Karpas-422 (cell line): ENCODE data around the gene HYAL3. TPM values are rescaled to one million over a fixed set of nuclear protein-coding genes. Genes with fewer than 3 reads are reported as not detected.

Source experiments
- DNase-seq: peaks from one replicate; pipeline ENCODE4 v3.0.0-alpha.2; 2015
- H2AFZ ChIP-seq: fragments of 200-600 bp; sonication (generic); 2 replicates; pipeline ENCODE4 v1.6.1; 2014; ENCODE audit warnings: antibody characterized with exemption, low read length, mixed read lengths
- H3K27ac ChIP-seq: fragments of 200-600 bp; sonication (generic); 2 replicates; pipeline ENCODE4 v1.5.1; 2014; ENCODE audit warnings: mild to moderate bottlenecking, low read length, moderate library complexity
- H3K27me3 ChIP-seq: fragments of 200-600 bp; sonication (generic); 2 replicates; pipeline ENCODE4 v1.6.1; 2014; ENCODE audit warnings: low read length, mixed read lengths
- H3K36me3 ChIP-seq: fragments of 200-600 bp; sonication (generic); 2 replicates; pipeline ENCODE4 v1.6.1; 2014; ENCODE audit warnings: low read length, mixed read lengths; ENCODE audit not compliant: insufficient read depth
- H3K4me1 ChIP-seq: fragments of 200-600 bp; sonication (generic); 2 replicates; pipeline ENCODE4 v1.6.1; 2014; ENCODE audit warnings: mild to moderate bottlenecking, low read length, mixed read lengths
- H3K4me2 ChIP-seq: fragments of 200-600 bp; sonication (generic); 2 replicates; pipeline ENCODE4 v1.6.1; 2014; ENCODE audit warnings: low read length, low read depth, mild to moderate bottlenecking; ENCODE audit not compliant: poor library complexity, severe bottlenecking
- H3K4me3 ChIP-seq: fragments of 200-600 bp; sonication (generic); 2 replicates; pipeline ENCODE4 v1.5.1; 2014; ENCODE audit warnings: mild to moderate bottlenecking, antibody characterized with exemption, low read length, mixed read lengths
- H3K79me2 ChIP-seq: fragments of 200-600 bp; sonication (generic); 2 replicates; pipeline ENCODE4 v1.6.1; 2014; ENCODE audit warnings: mild to moderate bottlenecking, low read length, mixed read lengths
- H3K9ac ChIP-seq: fragments of 200-600 bp; sonication (generic); 2 replicates; pipeline ENCODE4 v1.6.0; 2014; ENCODE audit warnings: low read length
- H3K9me2 ChIP-seq: fragments of 200-600 bp; sonication (generic), shearing (Covaris generic); replicated peaks from 2 replicates; pipeline ENCODE4 v1.6.0; 2014; ENCODE audit warnings: mild to moderate bottlenecking, low read length, moderate library complexity; ENCODE audit not compliant: insufficient read depth
- H3K9me3 ChIP-seq: fragments of 300-700, 200-600 bp; sonication (generic); 2 replicates; pipeline ENCODE4 v1.6.1; 2014; ENCODE audit warnings: low read length, mixed read lengths
- H4K20me1 ChIP-seq: fragments of 200-600 bp; sonication (generic); 2 replicates; pipeline ENCODE4 v1.6.1; 2014; ENCODE audit warnings: mild to moderate bottlenecking, antibody characterized with exemption, low read length, low read depth; ENCODE audit not compliant: insufficient read depth
- total RNA-seq: library from RNA; depleted of rRNA; stranded (reverse); fragments of >200 nt; shearing (Covaris generic); gene quantifications from 2 replicates; pipeline ENCODE4 v1.2.3, GENCODE V29; 2014; ENCODE audit warnings: low replicate concordance

The HYAL3 gene
- total RNA-seq, 1 experiment from 2014 or later, result 9.3 TPM

GRCh38 chr3:50325497-50326181, 26.4 kb upstream of the HYAL3 start:
- peaks cover 6% of the 10 kb centered on the region; the same call in 1 of the 2 replicates for H4K20me1 ChIP-seq
- no peaks in the 10 kb centered on the region for H3K9me2 ChIP-seq
- no peaks in the 10 kb centered on the region for H3K27me3 ChIP-seq
- no peak overlapping the region for H3K4me2 ChIP-seq
- H3K9ac ChIP-seq, result 0 out of 2 replicates have a peak overlapping the region, but pooled peaks have one; percentile 90
- peaks cover 10% of the 10 kb centered on the region; the same call in 1 of the 2 replicates for H3K36me3 ChIP-seq
- H3K4me3 ChIP-seq, result no peak overlapping the region
- peaks cover 22% of the 10 kb centered on the region for H3K79me2 ChIP-seq
- H3K9me3 ChIP-seq, result no peaks in the 10 kb centered on the region
- no peak overlapping the region for H3K27ac ChIP-seq
- no peak overlapping the region for H2AFZ ChIP-seq
- peaks cover 42% of the 10 kb centered on the region for H3K4me1 ChIP-seq
- DNase-seq, result no peak

GRCh38 chr3:50325113-50325480, 25.9 kb upstream of the HYAL3 start:
- H3K4me1 ChIP-seq, result peaks cover 44% of the 10 kb centered on the region
- peaks cover 9% of the 10 kb centered on the region; the same call in 1 of the 2 replicates for H3K36me3 ChIP-seq
- no peak overlapping the region for H3K27ac ChIP-seq
- H3K79me2 ChIP-seq, result peaks cover 27% of the 10 kb centered on the region
- H3K9me2 ChIP-seq, result no peaks in the 10 kb centered on the region
- H3K4me2 ChIP-seq, result no peak overlapping the region
- no peaks in the 10 kb centered on the region for H3K9me3 ChIP-seq
- no peak for DNase-seq
- H2AFZ ChIP-seq, result no peak overlapping the region
- H3K9ac ChIP-seq, result no peak overlapping the region
- peaks cover 6% of the 10 kb centered on the region; the same call in 1 of the 2 replicates for H4K20me1 ChIP-seq
- H3K4me3 ChIP-seq, result no peak overlapping the region
- H3K27me3 ChIP-seq, result no peaks in the 10 kb centered on the region

- H3K9me2 ChIP-seq, result no peaks in the 10 kb centered on the region
- DNase-seq, result peak; percentile 83
- H3K4me2 ChIP-seq, result no peak overlapping the region
- no peak overlapping the region for H3K27ac ChIP-seq
- H3K4me1 ChIP-seq, result peaks cover 41% of the 10 kb centered on the region
- peaks cover 6% of the 10 kb centered on the region; the same call in 1 of the 2 replicates for H4K20me1 ChIP-seq
- no peak overlapping the region for H3K9ac ChIP-seq
- no peak overlapping the region for H2AFZ ChIP-seq
- no peaks in the 10 kb centered on the region for H3K9me3 ChIP-seq
- no peak overlapping the region for H3K4me3 ChIP-seq
- H3K79me2 ChIP-seq, result peaks cover 33% of the 10 kb centered on the region
- peaks cover 4% of the 10 kb centered on the region; the same call in 1 of the 2 replicates for H3K36me3 ChIP-seq
- no peaks in the 10 kb centered on the region for H3K27me3 ChIP-seq
Observed at GRCh38 chr3:50324351-50325112, 25.3 kb upstream of the HYAL3 start.

GRCh38 chr3:50323614-50324199, 24.5 kb upstream of the HYAL3 start:
- H2AFZ ChIP-seq, result no peak overlapping the region
- no peak for DNase-seq
- H3K79me2 ChIP-seq, result peaks cover 41% of the 10 kb centered on the region
- no peaks in the 10 kb centered on the region for H3K9me3 ChIP-seq
- H4K20me1 ChIP-seq, result peaks cover 6% of the 10 kb centered on the region; the same call in 1 of the 2 replicates
- H3K4me2 ChIP-seq, result no peak overlapping the region
- peaks cover 9% of the 10 kb centered on the region; the same call in 1 of the 2 replicates for H3K36me3 ChIP-seq
- H3K9me2 ChIP-seq, result no peaks in the 10 kb centered on the region
- no peaks in the 10 kb centered on the region for H3K27me3 ChIP-seq
- H3K9ac ChIP-seq, result no peak overlapping the region
- H3K4me1 ChIP-seq, result peaks cover 34% of the 10 kb centered on the region
- no peak overlapping the region for H3K27ac ChIP-seq
- no peak overlapping the region for H3K4me3 ChIP-seq

- H3K4me1 ChIP-seq, result peaks cover 29% of the 10 kb centered on the region
- H3K27me3 ChIP-seq, result no peaks in the 10 kb centered on the region
- H3K4me2 ChIP-seq, result no peak overlapping the region
- DNase-seq, result no peak
- no peaks in the 10 kb centered on the region for H3K9me3 ChIP-seq
- H3K9ac ChIP-seq, result no peak overlapping the region
- H3K9me2 ChIP-seq, result no peaks in the 10 kb centered on the region
- H4K20me1 ChIP-seq, result peaks cover 6% of the 10 kb centered on the region; the same call in 1 of the 2 replicates
- H3K36me3 ChIP-seq, result peaks cover 9% of the 10 kb centered on the region; the same call in 1 of the 2 replicates
- H3K79me2 ChIP-seq, result peaks cover 42% of the 10 kb centered on the region
- no peak overlapping the region for H2AFZ ChIP-seq
- no peak overlapping the region for H3K4me3 ChIP-seq
- no peak overlapping the region for H3K27ac ChIP-seq
Observed at GRCh38 chr3:50323092-50323600, 23.9 kb upstream of the HYAL3 start.

GRCh38 chr3:50322386-50323091, 23.3 kb upstream of the HYAL3 start, which contains the start of gene HYAL2:
TSS of gene HYAL2 (minus strand) at chr3:50322745. CDS start at chr3:50320489, 2,256 bp downstream.
- peaks cover 6% of the 10 kb centered on the region; the same call in 1 of the 2 replicates for H4K20me1 ChIP-seq
- H3K4me3 ChIP-seq, result peak within 1 kb of the TSS; percentile 89
- H3K9me2 ChIP-seq, result no peaks in the 10 kb centered on the region
- peak within 1 kb of the TSS; percentile 59; the same call in 1 of the 2 replicates for H2AFZ ChIP-seq
- DNase-seq, result no peak
- H3K9me3 ChIP-seq, result no peaks in the 10 kb centered on the region
- peak within 1 kb of the TSS; percentile 92 for H3K4me2 ChIP-seq
- peak within 1 kb of the TSS; percentile 67 for H3K27ac ChIP-seq
- H3K27me3 ChIP-seq, result no peaks in the 10 kb centered on the region
- H3K4me1 ChIP-seq, result peaks cover 29% of the 10 kb centered on the region
- H3K79me2 ChIP-seq, result peaks cover 37% of the 10 kb centered on the region
- H3K36me3 ChIP-seq, result peaks cover 9% of the 10 kb centered on the region; the same call in 1 of the 2 replicates
- H3K9ac ChIP-seq, result peak within 1 kb of the TSS; percentile 91

GRCh38 chr3:50322115-50322385, 22.8 kb upstream of the HYAL3 start:
- Histone ChIP-seq H3K27ac (no peak overlapping the region), H2AFZ (no peak overlapping the region; the same call in 1 of the 2 replicates), H3K4me2 (peak overlapping the region; percentile 92), H3K9me2 (no peaks in the 10 kb centered on the region), H3K4me1 (peaks cover 30% of the 10 kb centered on the region), H3K4me3 (peak overlapping the region; percentile 89; the same call in 1 of the 2 replicates), H3K9me3 (no peaks in the 10 kb centered on the region), H3K27me3 (no peaks in the 10 kb centered on the region), H3K79me2 (peaks cover 32% of the 10 kb centered on the region), H3K9ac (peak overlapping the region; percentile 91), H4K20me1 (peaks cover 5% of the 10 kb centered on the region; the same call in 1 of the 2 replicates), H3K36me3 (peaks cover 9% of the 10 kb centered on the region; the same call in 1 of the 2 replicates)
- DNase-seq, result no peak
